ENCODE results near the gene CCDC69. TPM values are rescaled to one million over a fixed set of nuclear protein-coding genes. Genes with fewer than 3 reads are reported as not detected.
"Not testable (repeated sequence)": the region's sequence is repeated elsewhere in the genome, so short reads cannot be mapped to it uniquely, and the experiment has no call there.

The CCDC69 gene
- total and polyA plus RNA-seq, 9 donors, result 22.6 to 158 (median 37.3) TPM

DNA sequence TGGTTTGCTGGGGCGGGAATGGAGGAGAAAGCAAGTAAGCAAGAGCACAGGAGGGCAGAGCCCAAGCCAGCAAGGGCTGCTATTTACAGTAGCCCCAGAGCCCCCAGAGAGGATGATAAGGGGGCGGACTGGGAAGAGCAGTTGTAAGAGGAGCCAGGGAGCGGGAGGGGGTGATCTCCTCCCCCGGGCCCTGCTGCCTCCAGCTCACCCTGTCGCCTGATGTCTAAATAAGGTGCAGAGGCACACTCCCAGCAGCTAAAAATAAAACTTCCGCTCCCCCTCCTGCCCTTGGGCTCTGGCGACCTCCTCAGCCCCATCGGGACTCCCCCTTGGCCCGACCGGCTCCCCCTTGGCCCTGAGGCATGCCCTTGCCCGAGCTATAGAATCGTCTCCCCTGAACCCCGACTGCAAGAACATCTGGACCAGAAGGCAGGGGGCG lies 14.4 kb upstream of the CCDC69 start:
- peak overlapping the region in 1 of 2 donors; percentile 52 for H3K27ac ChIP-seq
- no peak for TF ChIP-seq POLR2A (IDR thresholded peaks at IDR 0.05)
- TF ChIP-seq EP300 (IDR thresholded peaks at IDR 0.05), result no peak
- TF ChIP-seq, protein P1, sequence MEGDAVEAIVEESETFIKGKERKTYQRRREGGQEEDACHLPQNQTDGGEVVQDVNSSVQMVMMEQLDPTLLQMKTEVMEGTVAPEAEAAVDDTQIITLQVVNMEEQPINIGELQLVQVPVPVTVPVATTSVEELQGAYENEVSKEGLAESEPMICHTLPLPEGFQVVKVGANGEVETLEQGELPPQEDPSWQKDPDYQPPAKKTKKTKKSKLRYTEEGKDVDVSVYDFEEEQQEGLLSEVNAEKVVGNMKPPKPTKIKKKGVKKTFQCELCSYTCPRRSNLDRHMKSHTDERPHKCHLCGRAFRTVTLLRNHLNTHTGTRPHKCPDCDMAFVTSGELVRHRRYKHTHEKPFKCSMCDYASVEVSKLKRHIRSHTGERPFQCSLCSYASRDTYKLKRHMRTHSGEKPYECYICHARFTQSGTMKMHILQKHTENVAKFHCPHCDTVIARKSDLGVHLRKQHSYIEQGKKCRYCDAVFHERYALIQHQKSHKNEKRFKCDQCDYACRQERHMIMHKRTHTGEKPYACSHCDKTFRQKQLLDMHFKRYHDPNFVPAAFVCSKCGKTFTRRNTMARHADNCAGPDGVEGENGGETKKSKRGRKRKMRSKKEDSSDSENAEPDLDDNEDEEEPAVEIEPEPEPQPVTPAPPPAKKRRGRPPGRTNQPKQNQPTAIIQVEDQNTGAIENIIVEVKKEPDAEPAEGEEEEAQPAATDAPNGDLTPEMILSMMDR (IDR thresholded peaks at IDR 0.05), result no peak
- H3K9me3 ChIP-seq, result no peaks in the 10 kb centered on the region
- H3K4me3 ChIP-seq, result peak overlapping the region; percentile 27
- WGBS, 3 donors, result 6 to 23% (median 10%) methylated on average over 14 of the region's 14 CpGs
- no peaks in the 10 kb centered on the region for H3K27me3 ChIP-seq
- intact Hi-C loops (cut with DNase I), result loop anchor here in 2 of 4 donors (2.0 to 10.0 kb wide), 6 partner anchors 64 to 236 kb away; no protein-coding TSS in a partner anchor
- H3K4me1 ChIP-seq (ENCODE audit: insufficient read depth), result peaks cover 12% of the 10 kb centered on the region
- H3K36me3 ChIP-seq, result no peaks in the 10 kb centered on the region
- DNase-seq, result peak; percentile 55 to 68 (median 61)

GRCh38 chr5:151237685-151238084 lies 13.8 kb upstream of the CCDC69 start:
- Histone ChIP-seq H3K36me3 (no peaks in the 10 kb centered on the region), H3K27ac (peak overlapping the region in 1 of 2 donors; percentile 52), H3K9me3 (no peaks in the 10 kb centered on the region), H3K4me3 (no peak overlapping the region), H3K27me3 (no peaks in the 10 kb centered on the region), H3K4me1 (ENCODE audit: insufficient read depth) (peaks cover 12% of the 10 kb centered on the region)
- WGBS, 3 donors, result 77 to 82% (median 82%) methylated on average over 7 of the region's 7 CpGs
- TF ChIP-seq POLR2A (IDR thresholded peaks at IDR 0.05) (no peak), EP300 (IDR thresholded peaks at IDR 0.05) (no peak)
- TF ChIP-seq, protein P1 (IDR thresholded peaks at IDR 0.05), result no peak
- DNase-seq, result no peak
- intact Hi-C loops (cut with DNase I), result loop anchor here in 2 of 4 donors (2.0 to 10.0 kb wide), 6 partner anchors 63 to 235 kb away; no protein-coding TSS in a partner anchor

GRCh38 chr5:151236888-151237287 lies 13.0 kb upstream of the CCDC69 start:
- H3K4me1 ChIP-seq (ENCODE audit: insufficient read depth), result peaks cover 12% of the 10 kb centered on the region
- TF ChIP-seq POLR2A (IDR thresholded peaks at IDR 0.05) (no peak), EP300 (IDR thresholded peaks at IDR 0.05) (no peak)
- TF ChIP-seq, protein P1 (IDR thresholded peaks at IDR 0.05), result no peak
- no peak overlapping the region for H3K4me3 ChIP-seq
- no peaks in the 10 kb centered on the region for H3K27me3 ChIP-seq
- H3K36me3 ChIP-seq, result no peaks in the 10 kb centered on the region
- H3K27ac ChIP-seq, result no peak overlapping the region
- 85 to 95% (median 92%) methylated on average over 1 of the region's 1 CpG for WGBS, 3 donors
- H3K9me3 ChIP-seq, result no peaks in the 10 kb centered on the region
- DNase-seq, result no peak
- intact Hi-C loops (cut with DNase I), result loop anchor here in 2 of 4 donors (5.0 to 10.0 kb wide), 5 partner anchors 62 to 235 kb away; no protein-coding TSS in a partner anchor

GRCh38 chr5:151235239-151235571 lies 11.3 kb upstream of the CCDC69 start:
- Histone ChIP-seq H3K27ac (peak overlapping the region in 1 of 2 donors; percentile 68), H3K4me1 (ENCODE audit: insufficient read depth) (peaks cover 12% of the 10 kb centered on the region)
- WGBS, 3 donors, result 65 to 80% (median 73%) methylated on average over 6 of the region's 6 CpGs
- H3K36me3 ChIP-seq, H3K4me3 ChIP-seq, DNase-seq, H3K9me3 ChIP-seq, H3K27me3 ChIP-seq: not testable (repeated sequence)
- intact Hi-C loops (cut with DNase I), result loop anchor here in 2 of 4 donors (5.0 to 10.0 kb wide), 5 partner anchors 60 to 233 kb away; no protein-coding TSS in a partner anchor

- Histone ChIP-seq H3K36me3 (no peaks in the 10 kb centered on the region), H3K4me1 (ENCODE audit: insufficient read depth) (peaks cover 12% of the 10 kb centered on the region), H3K27me3 (no peaks in the 10 kb centered on the region), H3K27ac (peak overlapping the region in 1 of 2 donors; percentile 68), H3K4me3 (no peak overlapping the region), H3K9me3 (no peaks in the 10 kb centered on the region)
- TF ChIP-seq EP300 (IDR thresholded peaks at IDR 0.05) (no peak), POLR2A (IDR thresholded peaks at IDR 0.05) (peak; percentile 18)
- TF ChIP-seq, protein P1 (IDR thresholded peaks at IDR 0.05), result no peak
- WGBS, 3 donors, result 4 to 6% (median 5%) methylated on average over 17 of the region's 17 CpGs
- peak; percentile 82 to 93 (median 87) for DNase-seq
- intact Hi-C loops (cut with DNase I), result loop anchor here in 2 of 4 donors (5.0 to 10.0 kb wide), 5 partner anchors 60 to 232 kb away; no protein-coding TSS in a partner anchor
Measured at GRCh38 chr5:151234476-151235238, 10.8 kb upstream of the CCDC69 start.
